HUDEP-2 (cell line): ENCODE results near the gene C10orf88.
A peak's percentile ranks its signal among the peaks of the same experiment; 100 is the strongest.

Source experiments
- DNase-seq, 76 experiments: peaks; one replicate each; lab custom pipeline; 2025; ENCODE audit not compliant: unreplicated experiment in 76 of 76; lab: John Stamatoyannopoulos, UW

Gene C10orf88, protein sequence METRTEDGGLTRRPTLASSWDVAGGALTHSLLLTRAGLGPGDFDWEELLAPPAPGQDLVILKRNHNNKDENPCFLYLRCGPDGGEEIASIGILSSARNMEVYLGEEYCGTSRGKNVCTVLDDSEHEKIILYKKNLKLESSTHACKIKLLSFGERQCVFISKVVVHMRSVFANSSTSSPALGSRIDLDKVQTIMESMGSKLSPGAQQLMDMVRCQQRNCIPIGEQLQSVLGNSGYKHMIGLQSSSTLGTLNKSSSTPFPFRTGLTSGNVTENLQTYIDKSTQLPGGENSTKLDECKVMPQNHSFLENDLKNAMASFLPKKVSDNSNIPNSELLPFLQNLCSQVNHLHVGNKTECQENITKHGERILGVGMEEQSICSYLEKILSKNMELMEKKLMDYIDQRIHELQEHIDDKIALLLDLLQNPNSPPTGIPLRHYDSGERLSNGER

DNA sequence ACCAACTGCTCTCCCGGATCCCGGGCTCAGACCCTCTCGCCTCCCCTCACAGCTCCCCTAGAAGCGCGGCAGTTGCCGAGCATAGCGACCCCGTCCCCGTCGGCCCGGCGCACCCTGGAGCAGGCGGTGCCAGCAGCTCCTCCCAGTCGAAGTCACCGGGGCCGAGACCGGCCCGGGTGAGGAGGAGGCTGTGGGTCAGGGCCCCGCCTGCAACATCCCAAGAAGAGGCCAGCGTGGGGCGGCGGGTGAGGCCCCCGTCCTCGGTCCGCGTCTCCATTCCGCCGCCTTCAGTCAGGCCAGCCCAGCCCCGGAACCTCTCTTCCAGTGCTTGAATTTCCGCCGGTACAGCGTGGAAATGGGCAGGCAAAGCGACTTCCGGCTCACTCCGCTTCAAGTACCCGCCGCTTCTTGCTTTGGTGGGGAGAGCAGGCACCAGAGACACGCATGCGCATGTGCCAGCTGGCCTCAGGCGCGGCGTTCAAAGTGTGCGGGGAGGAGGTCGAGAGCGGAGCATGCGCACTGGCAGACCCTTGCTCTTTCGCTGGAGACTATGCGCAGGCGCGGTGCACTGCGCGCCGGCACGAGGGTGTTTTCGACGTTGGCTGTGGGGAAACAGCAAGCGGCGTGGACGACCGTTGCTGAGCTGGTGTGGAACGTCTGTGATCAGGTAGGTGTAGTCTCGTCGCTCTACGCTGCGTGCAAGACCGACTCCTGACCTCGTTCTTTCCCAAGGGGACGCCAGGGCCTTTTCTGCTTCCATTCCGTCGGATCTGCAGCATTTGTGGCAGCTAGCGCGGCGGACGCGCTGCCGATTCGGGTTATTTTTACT, at the start of gene C10orf88:
TSS of gene C10orf88 (minus strand) at position 326 of the 829 bp plus-strand sequence. CDS start at position 277, 49 bp downstream.
- peak; percentile 29 to 99 (median 97) for DNase-seq

DNA sequence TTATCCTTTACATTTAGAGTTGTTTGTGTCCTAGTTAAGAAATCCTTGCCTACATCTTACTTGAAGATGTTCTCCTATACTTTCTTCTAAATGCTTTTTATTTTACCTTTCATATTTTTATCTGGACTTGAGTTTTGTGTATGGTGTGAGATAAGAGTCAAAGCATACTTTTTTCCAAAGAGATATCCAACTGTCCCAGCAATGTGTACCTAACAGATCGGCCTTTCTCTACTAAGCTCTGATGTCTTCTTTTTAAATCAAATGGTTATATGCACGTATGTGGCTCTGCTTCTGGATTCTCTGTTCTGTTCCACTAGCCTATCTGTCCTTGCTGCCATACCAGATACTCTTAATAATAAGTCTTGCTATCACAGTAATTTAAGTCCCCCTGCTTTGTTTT, 47.3 kb upstream of the C10orf88 start:
- peak in 4 of 76 experiments; percentile 12 to 34 (median 22) for DNase-seq

DNA sequence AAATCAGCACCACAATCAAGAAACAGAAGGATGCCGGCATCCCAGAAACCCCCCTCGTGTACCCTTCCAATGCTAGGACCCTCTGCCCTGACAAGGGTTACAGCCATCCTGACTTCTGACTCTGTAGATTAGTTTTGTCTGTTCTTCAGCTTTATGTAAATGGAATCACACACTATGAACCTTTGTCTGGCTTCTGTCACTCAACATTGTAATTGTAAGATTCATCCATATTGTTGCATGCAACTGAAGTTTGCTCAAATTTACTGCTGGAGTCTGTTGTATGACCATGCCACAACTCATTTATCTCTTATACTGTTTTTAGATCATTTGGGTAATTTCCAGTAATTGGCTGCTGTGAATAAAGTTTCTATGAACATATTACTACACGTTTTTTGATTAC, 46.1 kb upstream of the C10orf88 start:
- DNase-seq = no peak

DNA sequence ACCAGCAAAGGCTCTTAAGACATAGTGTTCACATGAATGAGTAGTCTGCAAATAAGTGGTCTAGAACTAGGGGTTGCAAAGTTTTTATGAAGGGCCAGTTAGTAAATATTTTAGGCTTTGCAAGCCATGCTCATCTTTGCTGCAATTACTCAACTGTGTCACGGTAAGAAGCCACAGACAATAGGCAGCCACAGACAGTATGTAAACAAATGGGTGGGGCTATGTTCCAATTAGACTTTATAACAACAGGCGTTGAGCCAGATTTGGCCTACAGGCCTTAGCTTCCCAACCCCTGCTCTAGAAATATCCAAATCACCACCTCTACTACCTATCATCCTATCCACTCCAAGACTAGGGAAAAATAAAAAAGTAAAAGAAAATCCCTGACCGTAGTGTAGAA, 45.3 kb upstream of the C10orf88 start:
- peak in 1 of 76 experiments; percentile 7 for DNase-seq

DNA sequence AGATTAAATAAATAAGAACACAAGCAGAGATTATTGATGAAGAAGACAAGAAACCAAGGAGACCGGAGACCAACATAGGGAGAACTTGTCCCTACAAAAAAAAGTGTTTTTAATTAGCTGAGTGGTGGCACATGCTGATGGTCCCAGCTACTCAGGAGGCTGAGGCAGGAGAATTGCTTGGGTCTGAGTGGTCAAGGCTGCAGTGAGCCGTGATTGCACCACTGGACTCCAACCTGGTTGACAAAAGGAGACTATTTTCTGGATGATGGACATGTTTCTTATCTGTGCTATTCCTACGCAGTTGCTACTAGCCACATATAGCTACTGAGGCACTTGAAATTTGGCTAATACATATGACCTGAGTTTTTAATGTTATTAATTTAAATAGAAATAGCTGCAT, 44.9 kb upstream of the C10orf88 start:
- no peak for DNase-seq

DNA sequence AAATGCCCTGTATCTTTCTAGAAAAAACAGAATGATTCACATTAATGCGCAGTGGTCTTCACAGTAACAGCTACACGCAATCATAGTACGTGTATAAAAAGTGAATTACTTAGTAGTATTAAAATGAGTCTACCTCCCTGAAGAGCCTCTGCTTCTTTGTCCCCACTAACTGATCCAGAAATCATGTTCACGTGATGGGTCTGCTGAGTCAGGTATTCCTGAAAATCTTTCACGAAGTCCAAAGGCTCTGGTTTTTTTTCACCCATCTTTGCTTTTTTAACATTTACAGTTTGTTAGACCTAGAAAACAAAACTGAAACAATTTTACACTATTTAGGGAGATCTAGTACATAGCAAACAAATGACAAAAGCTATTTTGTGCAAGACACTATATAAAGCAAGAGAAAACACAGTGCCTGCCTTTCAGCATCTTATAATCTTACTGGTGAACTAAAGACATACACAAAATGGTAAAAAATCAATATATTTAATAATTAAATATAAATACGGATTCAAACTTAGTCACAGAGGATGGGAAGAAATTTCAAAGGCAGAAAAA, 44.4 kb upstream of the C10orf88 start:
- DNase-seq = no peak

DNA sequence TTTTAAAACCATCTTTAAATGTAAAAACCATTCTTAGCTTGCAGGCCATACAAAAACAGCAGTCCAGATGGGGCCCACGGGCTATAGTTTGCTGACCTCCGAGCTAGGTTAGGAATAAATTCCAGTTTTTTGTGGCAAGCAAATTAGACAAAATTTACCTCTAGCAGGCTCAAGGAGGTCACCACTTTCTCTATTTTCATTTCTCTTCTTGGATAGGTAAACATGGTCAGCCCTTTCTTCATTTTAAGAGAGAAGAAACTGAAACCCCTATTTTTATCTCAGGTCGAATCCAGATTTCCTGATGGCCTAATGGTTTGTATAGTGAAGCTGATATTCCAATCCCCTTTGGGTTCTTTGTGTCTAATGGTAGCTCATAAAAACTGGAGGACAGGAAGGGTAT, 43.8 kb upstream of the C10orf88 start:
- DNase-seq = no peak

DNA sequence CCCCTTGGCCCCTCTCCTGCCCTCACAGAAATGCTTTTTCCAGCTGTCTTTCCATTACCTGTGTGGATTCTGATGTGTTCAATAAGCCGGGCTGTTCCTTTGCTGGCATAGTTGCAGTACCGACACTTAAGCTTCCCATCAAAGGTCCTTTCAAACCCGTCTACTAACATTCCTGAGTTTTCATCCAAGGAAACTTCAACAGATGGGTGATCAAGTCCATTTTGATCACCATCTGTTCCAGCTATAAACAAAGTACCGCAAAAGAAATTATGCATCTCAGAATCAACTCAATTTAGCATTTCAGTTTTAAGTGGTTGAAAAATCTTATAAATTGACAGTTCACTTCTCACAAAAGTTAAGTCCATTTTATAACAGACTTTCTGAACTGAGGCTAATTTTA, 41.9 kb upstream of the C10orf88 start:
- no peak for DNase-seq

DNA sequence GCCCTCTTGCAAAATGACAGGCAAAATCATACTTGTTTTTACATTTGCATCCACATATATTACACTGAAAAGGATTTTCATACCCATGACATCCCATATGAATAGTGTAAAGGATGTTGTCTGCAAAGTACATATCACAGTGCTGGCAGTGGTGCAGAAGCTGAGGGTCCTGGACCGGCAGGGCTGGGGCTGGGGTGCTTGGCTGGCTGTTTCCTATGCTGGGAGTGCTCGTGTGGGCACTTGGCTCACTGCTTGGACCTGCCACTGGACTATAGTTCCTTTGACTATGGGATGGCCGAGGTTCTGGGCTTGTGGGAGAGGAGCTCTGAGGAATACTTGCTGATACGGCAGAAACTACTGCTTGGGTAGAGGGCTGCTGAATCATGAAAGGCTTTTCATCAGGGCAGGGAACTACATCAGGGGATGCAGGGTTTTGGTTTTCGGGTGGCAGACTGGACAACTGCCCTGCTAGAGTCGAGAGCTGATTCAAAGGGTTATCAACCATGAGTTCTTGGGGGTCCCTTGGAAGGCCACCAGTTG, 39.8 kb upstream of the C10orf88 start:
- DNase-seq = no peak

DNA sequence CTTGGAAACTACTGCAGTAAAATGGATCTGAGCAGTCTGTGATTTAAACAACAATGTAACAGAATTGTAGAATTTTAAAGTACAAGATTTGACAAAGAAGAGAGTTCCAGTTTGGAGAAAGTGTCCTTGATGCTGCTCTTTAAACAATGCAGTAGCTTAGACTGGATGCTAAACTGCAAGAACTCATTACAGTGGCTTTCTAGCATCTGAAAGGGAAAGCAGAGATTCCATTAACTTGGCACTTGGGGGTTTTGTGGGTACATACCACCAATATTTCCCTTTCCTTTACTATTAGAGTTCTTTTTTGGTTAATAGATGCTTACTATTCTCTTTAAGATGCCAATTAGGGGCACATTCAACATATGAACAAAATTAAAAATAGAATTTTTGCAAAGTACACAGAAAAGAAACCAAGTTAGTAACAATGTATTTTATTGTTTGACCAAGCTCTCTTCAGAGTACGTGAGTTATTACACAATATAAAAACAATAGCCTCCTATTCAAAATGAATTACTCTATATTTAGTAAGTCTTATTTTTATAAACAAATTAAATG, 38.1 kb upstream of the C10orf88 start:
- no peak for DNase-seq

DNA sequence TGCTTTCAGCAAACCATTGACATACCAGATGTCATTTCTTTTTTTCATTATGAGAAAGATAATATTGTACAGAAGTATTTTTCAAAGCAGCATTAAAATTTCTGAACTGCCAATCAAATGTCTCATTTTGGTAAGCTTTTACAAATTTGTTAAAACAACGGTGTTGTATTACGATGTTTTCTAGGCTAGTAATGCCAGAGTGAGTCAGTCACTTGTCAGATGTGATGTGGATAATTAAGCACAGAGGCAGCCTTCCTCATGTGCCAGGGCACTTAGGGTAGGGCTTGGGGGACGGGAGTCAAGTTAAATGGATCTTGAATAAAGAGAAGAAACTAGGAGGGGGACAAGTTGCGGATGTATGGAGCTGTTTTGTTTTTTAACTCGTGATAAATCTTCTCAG, 36.3 kb upstream of the C10orf88 start:
- no peak for DNase-seq

DNA sequence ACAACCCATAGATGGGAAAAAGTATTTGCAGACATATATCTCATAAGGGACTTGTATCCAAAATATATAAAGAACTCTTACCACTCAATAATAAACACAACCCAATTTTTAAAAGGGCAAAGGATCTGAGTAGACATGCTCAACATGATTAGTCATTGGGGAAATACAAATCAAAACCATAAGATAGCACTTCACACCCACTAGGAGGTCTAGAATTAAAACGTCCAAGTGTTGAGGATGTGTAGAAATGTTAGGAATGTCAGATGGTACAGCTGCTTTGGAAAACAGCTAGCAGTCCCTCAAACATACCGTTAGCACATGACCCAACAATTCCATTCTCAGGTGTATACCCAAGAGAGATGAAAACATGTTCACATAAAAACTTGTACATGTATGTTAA, 34.5 kb upstream of the C10orf88 start:
- no peak for DNase-seq

DNA sequence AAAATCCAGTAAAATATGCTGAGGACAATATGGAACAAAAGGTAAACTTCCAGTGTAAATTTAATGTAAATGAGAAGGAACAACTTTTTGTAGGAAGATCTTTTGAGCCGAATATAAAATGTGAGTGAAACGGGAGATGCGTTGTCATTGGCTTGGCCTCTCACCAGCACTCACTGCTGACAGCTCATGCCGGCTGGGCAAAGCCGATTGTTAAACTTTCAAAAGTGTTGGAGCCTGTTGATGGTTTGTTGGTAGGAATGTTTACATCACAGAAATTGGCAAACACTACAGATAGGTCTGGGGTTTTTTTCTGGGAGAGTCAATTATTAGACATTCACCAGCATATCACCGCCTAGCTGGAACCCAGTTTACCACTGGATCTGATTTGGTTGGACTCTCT, 32.3 kb upstream of the C10orf88 start:
- no peak for DNase-seq

DNA sequence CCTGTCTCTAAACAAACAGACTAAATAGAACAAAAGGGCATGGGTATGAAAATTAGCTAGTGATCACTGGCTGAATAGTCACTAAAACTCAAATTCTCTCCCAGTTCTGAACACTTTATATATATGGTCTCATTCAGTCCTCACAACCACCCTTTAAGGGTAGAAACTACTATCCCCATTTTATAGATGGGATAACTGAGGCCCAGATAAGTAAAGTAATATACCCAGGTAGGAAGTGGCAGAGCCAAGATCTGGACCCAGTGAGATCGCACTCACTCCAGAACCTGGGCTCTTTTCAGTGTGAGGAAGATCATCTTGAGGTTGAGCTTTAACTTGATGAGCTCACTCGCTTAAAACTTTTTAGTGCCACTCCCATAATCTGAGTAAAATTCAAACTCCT, 30.7 kb upstream of the C10orf88 start:
- DNase-seq = no peak

DNA sequence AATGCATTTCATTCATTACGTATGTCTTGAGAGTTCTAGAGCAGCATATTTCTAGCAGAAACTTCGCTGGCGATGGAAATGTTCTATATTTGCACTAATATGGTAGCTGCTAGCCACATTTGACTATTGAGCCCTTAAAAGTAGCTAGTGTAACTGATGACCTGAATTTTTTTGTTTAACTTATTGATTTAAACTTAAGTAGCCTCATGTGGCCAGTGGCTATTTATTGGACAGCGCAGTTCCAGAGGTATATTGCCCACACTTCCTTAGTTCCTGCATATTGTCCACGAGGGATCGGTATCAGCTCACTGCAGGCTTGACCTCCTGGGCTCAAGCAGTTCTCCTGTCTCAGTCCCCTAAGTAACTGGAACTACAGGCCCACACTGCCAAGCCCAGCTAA, 29.9 kb upstream of the C10orf88 start:
- DNase-seq = no peak

DNA sequence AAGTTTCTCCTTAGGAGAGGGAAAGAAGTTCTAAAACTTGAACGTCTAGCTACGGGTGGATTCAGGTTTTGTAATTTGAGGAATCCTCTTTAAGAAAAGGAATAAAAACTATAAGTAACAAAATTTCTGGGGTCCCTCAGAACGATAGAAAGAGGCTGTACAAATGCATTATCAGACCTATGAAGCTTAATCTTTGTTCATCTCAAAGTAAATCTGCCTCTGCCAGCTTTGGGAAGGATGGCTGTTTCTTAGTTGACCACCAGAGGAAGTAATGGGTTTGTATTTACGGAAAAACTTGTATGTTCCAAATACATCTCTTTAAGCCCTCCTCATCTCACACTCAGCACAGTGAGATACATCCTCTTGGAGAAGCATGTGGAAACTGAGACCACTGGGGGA, 27.0 kb upstream of the C10orf88 start:
- peak in 27 of 76 experiments; percentile 0 to 61 (median 18) for DNase-seq

DNA sequence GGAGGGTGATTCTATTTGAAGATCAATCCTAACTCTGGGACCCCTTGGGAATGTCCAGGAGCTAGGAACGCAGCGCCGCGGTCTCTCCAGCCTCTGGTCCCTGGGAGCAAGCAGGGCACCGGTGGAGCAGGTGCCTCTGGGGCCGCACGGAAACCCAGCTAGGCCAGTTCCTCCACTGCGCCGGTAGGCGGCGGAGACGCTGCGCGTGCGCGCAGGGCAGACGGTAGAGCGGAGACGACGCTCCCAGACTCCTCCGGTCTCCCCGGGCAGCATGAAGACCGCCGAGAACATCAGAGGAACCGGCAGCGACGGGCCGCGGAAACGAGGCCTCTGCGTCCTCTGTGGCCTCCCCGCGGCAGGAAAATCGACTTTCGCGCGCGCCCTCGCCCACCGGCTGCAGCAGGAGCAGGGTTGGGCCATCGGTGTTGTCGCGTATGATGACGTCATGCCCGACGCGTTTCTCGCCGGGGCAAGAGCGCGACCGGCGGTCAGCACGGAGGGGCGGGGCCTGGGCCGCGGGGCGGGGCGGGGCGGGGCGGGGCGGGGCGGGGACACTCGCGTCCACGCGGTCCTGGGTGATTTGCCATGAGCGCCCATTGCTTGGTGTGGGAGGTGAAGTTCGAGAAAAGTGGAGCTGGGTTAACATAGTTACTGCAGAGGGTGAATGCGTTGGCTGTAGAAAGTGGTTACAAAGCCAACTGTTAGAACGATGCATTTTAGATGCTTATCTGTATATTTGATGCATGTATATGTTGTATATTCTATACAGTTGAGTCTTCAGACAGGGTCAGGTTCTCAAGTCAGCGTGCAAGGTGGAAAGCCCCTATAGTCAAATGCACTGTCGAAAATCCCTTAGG, 26.4 kb upstream of the C10orf88 start, which contains the start of gene PSTK:
TSS of gene PSTK (plus strand) at position 193 of the 857 bp plus-strand sequence. CDS start at position 272, 79 bp downstream.
- peak in 75 of 76 experiments; percentile 15 to 96 (median 81) for DNase-seq

DNA sequence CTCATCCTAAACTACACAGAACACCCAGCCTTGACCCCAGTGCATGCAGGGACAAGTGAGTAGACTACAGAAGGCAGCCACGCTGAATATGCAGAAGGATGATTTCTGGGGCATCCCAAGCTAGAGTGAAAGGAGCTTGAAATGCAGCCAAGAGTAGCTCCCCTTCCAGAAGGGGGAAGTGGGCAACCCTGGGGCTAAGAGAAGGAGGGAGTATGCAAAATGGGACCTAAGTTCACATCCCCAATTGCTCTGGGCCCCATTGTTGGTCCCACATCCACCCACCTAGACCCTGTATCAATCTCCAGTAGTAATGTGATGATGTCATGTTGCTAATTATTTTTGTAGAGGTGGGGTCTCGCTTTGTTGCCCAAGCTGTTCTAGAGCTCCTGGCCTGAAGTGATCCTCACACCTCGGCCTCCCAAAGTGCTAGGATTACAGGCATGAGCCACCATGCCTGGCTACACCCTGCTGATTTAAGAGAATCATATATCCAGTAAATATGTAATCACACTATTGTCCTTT, 20.6 kb upstream of the C10orf88 start:
- no peak for DNase-seq

DNA sequence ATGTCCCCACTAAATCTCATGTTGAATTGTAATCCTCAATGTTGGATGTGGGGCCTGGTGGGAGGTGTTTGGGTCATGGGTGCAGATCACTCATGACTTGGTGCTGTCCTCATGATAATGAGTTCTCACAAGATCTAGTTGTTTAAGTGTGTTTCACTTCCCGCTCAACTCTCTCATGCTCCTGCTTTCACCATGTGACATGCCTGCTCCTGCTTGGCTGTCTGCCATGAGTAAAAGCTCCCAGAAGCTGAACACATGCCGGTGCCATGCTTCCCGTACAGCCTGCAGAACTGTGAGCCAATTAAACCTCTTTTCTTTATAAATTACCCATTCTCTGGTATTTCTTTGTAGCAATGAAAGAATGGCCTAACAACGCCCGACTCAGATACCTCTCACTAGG, 20.0 kb upstream of the C10orf88 start:
- no peak for DNase-seq

DNA sequence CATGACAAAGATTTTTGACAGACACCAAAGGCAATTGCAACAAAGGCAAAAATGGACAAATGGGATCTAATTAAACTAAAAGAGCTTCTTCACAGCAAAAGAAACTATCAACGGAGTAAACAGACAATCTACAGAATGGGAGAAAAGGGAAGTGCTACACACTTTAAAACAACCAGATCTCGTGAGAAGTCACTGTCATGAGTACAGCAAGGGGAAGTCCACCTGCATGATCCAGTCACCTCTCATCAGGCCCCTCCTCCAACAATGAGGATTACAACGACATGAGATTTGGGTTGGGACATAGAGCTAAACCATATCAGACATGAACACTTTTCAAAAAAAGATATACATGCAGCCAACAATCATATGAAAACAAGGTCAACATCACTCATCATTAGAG, 14.7 kb upstream of the C10orf88 start:
- DNase-seq = no peak
